Parathyroid adenoma (tissue), 2 donors: ENCODE data around the gene XAB2.

Experiments used
- H2AFZ ChIP-seq: fragments of 300-600 bp; sonication (generic); one replicate; pipeline ENCODE4 v1.7.0; 2017; ENCODE audit warnings: antibody characterized with exemption, mild to moderate bottlenecking
- H3K27ac ChIP-seq: fragments of 300-600 bp; sonication (generic); one replicate; pipeline ENCODE4 v1.7.0; 2017
- H3K27me3 ChIP-seq: fragments of 300-600 bp; sonication (generic); one replicate; pipeline ENCODE4 v1.7.0; 2017; ENCODE audit warnings: low read length; ENCODE audit not compliant: control insufficient read depth, insufficient read depth
- H3K36me3 ChIP-seq: fragments of 300-600 bp; sonication (generic); one replicate; pipeline ENCODE4 v1.7.0; 2017; ENCODE audit warnings: low read length; ENCODE audit not compliant: control insufficient read depth, insufficient read depth
- H3K4me1 ChIP-seq: fragments of 300-600 bp; sonication (generic); one replicate; pipeline ENCODE4 v1.7.0; 2017; ENCODE audit warnings: control low read depth
- H3K4me2 ChIP-seq: fragments of 300-600 bp; sonication (generic); one replicate; pipeline ENCODE4 v1.7.0; 2017; ENCODE audit warnings: low read length
- H3K4me3 ChIP-seq: fragments of 300-600 bp; sonication (generic); one replicate; pipeline ENCODE4 v1.7.0; 2017; ENCODE audit warnings: low read depth, low read length
- H3K79me2 ChIP-seq: fragments of 300-600 bp; sonication (generic); one replicate; pipeline ENCODE4 v1.7.0; 2017; ENCODE audit warnings: control low read depth
- H3K9ac ChIP-seq: fragments of 300-600 bp; sonication (generic); one replicate; pipeline ENCODE4 v1.7.0; 2017; ENCODE audit warnings: mild to moderate bottlenecking
- H3K9me3 ChIP-seq: fragments of 300-600 bp; sonication (generic); one replicate; pipeline ENCODE4 v1.7.0; 2017; ENCODE audit warnings: low read length; ENCODE audit not compliant: control insufficient read depth
- CTCF ChIP-seq: fragments of 300-600 bp; sonication (generic); IDR thresholded peaks from one replicate; pipeline ENCODE4 v1.7.0; 2017; ENCODE audit warnings: antibody characterized with exemption, mild to moderate bottlenecking
- donor health status: primary hyperparathyroidism.

XAB2 gene

DNA sequence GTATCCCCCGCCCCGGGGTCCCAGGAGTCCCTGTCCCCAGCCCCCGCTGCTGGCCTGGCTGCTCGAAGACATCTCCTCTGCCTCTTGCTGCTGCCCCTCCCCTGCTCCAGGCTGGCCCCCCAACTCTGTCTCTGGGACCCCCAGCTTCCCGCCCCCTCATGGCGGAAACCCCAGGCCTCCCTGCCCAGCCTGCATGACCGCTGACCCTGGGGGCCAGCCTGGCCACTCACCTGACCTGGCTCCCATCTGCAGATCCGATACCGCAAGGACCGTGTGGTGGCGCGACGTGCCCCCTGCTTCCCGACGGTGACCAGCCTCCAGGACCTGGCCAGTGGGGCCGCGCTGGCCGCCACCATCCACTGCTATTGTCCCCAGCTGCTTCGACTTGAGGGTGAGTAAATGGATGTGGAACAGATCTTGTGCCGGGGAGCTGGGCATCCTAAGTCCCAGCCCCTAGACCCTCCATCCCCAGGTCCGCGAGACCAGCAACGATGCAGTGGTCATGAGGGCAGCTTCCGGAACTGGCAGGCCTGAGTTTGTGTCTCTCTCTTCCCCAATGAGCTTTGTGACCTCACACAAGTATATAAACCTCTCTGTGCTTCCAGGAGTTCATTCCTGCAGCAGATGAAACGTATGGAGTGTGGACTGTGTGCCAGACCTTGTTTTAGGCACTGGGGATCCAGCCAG lies 21.3 kb downstream of the XAB2 start:
- Histone ChIP-seq H3K27ac (no peak overlapping the region), H3K36me3 (no peaks in the 10 kb centered on the region), H2AFZ (no peak overlapping the region), H3K9me3 (no peaks in the 10 kb centered on the region), H3K79me2 (no peaks in the 10 kb centered on the region), H3K4me1 (no peaks in the 10 kb centered on the region), H3K4me3 (no peak overlapping the region), H3K9ac (no peak overlapping the region), H3K27me3 (no peaks in the 10 kb centered on the region), H3K4me2 (no peak overlapping the region)
- TF ChIP-seq CTCF: no peak

- no peak overlapping the region for H3K27ac ChIP-seq
- H3K4me2 ChIP-seq: no peak overlapping the region
- no peaks in the 10 kb centered on the region for H3K9me3 ChIP-seq
- H3K4me3 ChIP-seq: no peak overlapping the region
- TF ChIP-seq CTCF: no peak
- H3K4me1 ChIP-seq: peaks cover under 1% of the 10 kb centered on the region
- H2AFZ ChIP-seq: no peak overlapping the region
- H3K79me2 ChIP-seq: no peaks in the 10 kb centered on the region
- H3K36me3 ChIP-seq: no peaks in the 10 kb centered on the region
- H3K27me3 ChIP-seq: no peaks in the 10 kb centered on the region
- no peak overlapping the region for H3K9ac ChIP-seq
These were observed 22.0 kb downstream of the XAB2 start for GRCh38 chr19:7607212-7607873.

DNA sequence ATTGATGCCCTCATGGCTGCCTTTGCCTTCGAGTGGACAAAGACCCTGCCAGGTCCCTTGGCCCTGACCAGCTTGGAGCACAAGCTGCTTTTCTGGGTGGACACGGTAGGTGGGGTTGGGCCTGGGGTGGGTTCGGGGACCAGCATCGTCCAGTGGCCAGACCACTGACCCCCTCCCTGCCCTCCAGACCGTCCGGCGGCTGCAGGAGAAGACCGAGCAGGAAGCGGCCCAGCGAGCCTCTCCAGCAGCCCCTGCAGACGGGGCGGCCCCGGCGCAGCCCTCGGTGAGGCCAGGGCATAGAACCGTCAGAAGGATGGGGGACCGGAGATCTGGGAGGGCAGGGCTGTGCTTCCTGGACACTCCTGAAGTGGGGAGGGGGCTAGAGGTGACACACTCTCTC lies 23.1 kb downstream of the XAB2 start:
- H3K79me2 ChIP-seq: no peaks in the 10 kb centered on the region
- H3K27me3 ChIP-seq: no peaks in the 10 kb centered on the region
- no peak overlapping the region for H2AFZ ChIP-seq
- no peak overlapping the region for H3K27ac ChIP-seq
- no peak overlapping the region for H3K4me2 ChIP-seq
- peaks cover 6% of the 10 kb centered on the region for H3K4me1 ChIP-seq
- no peak for TF ChIP-seq CTCF
- H3K9ac ChIP-seq: no peak overlapping the region
- no peaks in the 10 kb centered on the region for H3K36me3 ChIP-seq
- H3K4me3 ChIP-seq: no peak overlapping the region
- H3K9me3 ChIP-seq: no peaks in the 10 kb centered on the region

DNA sequence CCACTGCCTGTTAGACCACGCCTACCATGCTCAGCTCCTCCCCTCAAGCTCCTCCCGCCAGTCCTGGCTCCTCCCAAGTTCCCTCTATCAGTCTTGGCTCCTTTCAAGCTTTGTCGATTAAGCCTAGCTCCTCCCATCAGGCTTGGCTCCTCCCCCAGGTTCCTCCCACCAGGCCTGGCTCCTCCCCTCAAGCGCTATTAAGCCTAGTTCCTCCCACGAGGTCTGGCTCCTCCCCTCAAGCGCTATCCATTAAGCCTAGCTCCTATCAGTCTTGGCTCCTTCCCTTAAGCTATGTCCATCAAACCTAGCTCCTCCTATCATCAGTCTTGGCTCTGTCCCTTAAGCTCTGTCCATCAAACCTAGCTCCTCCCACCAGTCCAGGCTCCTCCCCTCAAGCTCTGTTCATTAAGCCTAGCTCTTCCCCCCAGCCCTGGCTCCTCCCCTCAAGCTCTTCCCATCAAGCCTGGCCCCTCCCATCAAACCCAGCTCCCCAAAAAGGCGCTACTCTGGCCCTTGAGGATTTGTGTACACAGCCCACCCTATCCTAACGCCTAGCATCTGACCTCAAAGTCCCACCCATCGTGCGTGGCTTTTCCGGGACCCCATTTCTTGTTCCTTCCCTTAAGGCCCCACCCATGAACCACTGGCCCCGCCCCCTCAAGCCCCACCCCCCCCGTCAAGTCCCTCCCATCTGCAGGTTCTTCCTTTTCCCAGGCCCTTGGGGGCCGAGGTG lies 23.7 kb downstream of the XAB2 start:
- no peak overlapping the region for H2AFZ ChIP-seq
- H3K79me2 ChIP-seq: no peaks in the 10 kb centered on the region
- H3K9ac ChIP-seq: no peak overlapping the region
- no peak overlapping the region for H3K27ac ChIP-seq
- H3K9me3 ChIP-seq: no peaks in the 10 kb centered on the region
- H3K27me3 ChIP-seq: no peaks in the 10 kb centered on the region
- H3K4me2 ChIP-seq: no peak overlapping the region
- H3K4me3 ChIP-seq: no peak overlapping the region
- H3K36me3 ChIP-seq: no peaks in the 10 kb centered on the region
- no peak for TF ChIP-seq CTCF
- peaks cover 6% of the 10 kb centered on the region for H3K4me1 ChIP-seq
